ENCODE results near the gene TBC1D32.

GRCh38 chr6:121158891-121159290 lies 175.4 kb downstream of the TBC1D32 start:
- TF ChIP-seq, protein P1, sequence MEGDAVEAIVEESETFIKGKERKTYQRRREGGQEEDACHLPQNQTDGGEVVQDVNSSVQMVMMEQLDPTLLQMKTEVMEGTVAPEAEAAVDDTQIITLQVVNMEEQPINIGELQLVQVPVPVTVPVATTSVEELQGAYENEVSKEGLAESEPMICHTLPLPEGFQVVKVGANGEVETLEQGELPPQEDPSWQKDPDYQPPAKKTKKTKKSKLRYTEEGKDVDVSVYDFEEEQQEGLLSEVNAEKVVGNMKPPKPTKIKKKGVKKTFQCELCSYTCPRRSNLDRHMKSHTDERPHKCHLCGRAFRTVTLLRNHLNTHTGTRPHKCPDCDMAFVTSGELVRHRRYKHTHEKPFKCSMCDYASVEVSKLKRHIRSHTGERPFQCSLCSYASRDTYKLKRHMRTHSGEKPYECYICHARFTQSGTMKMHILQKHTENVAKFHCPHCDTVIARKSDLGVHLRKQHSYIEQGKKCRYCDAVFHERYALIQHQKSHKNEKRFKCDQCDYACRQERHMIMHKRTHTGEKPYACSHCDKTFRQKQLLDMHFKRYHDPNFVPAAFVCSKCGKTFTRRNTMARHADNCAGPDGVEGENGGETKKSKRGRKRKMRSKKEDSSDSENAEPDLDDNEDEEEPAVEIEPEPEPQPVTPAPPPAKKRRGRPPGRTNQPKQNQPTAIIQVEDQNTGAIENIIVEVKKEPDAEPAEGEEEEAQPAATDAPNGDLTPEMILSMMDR (IDR thresholded peaks at IDR 0.05; ENCODE audit: insufficient read depth, low read length): no peak
- TF ChIP-seq GABPA (IDR thresholded peaks at IDR 0.05; ENCODE audit: low read depth) (no peak), POLR2AphosphoS5 (IDR thresholded peaks at IDR 0.05; ENCODE audit: low read depth) (no peak)
- TF ChIP-seq, protein P2, sequence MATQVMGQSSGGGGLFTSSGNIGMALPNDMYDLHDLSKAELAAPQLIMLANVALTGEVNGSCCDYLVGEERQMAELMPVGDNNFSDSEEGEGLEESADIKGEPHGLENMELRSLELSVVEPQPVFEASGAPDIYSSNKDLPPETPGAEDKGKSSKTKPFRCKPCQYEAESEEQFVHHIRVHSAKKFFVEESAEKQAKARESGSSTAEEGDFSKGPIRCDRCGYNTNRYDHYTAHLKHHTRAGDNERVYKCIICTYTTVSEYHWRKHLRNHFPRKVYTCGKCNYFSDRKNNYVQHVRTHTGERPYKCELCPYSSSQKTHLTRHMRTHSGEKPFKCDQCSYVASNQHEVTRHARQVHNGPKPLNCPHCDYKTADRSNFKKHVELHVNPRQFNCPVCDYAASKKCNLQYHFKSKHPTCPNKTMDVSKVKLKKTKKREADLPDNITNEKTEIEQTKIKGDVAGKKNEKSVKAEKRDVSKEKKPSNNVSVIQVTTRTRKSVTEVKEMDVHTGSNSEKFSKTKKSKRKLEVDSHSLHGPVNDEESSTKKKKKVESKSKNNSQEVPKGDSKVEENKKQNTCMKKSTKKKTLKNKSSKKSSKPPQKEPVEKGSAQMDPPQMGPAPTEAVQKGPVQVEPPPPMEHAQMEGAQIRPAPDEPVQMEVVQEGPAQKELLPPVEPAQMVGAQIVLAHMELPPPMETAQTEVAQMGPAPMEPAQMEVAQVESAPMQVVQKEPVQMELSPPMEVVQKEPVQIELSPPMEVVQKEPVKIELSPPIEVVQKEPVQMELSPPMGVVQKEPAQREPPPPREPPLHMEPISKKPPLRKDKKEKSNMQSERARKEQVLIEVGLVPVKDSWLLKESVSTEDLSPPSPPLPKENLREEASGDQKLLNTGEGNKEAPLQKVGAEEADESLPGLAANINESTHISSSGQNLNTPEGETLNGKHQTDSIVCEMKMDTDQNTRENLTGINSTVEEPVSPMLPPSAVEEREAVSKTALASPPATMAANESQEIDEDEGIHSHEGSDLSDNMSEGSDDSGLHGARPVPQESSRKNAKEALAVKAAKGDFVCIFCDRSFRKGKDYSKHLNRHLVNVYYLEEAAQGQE (IDR thresholded peaks at IDR 0.05; ENCODE audit: insufficient replicate concordance, low read depth): no peak
